GM21529 (cell line): ENCODE data around the gene ATAD3A.
"Not testable (repeated sequence)": the region's sequence is repeated elsewhere in the genome, so short reads cannot be mapped to it uniquely, and the experiment has no call there.

ENCODE experiments used
- ATAC-seq: cut with Tn5 transposase; IDR thresholded peaks from one replicate; pipeline ENCODE4 v1.9.1; 2021; ENCODE audit not compliant: unreplicated experiment

The ATAD3A gene

DNA sequence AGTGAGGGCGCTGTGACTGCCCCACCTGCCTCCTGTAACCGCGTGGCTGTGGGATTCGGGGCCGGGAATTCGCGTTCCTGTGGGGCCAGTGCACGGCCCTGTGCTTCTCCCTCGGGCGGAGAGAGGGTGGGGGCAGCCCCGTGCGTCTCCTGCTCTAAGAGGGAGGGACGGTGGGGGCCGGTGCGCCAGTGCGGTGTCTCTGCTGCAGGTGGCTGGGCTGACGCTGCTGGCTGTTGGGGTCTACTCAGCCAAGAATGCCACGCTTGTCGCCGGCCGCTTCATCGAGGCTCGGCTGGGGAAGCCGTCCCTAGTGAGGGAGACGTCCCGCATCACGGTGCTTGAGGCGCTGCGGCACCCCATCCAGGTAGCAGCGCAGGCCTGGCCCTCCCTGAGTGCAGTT lies 10.6 kb downstream of the ATAD3A start:
- not testable (repeated sequence) for ATAC-seq

GRCh38 chr1:1523226-1523625 lies 11.3 kb downstream of the ATAD3A start:
- ATAC-seq = not testable (repeated sequence)

- ATAC-seq = not testable (repeated sequence)
Observed at GRCh38 chr1:1523651-1524050, 11.7 kb downstream of the ATAD3A start.

- ATAC-seq = not testable (repeated sequence)
Observed at GRCh38 chr1:1524750-1525383, 12.9 kb downstream of the ATAD3A start.

GRCh38 chr1:1526476-1526875 lies 14.5 kb downstream of the ATAD3A start:
- not testable (repeated sequence) for ATAC-seq

- ATAC-seq = no peak
Observed at GRCh38 chr1:1527092-1527816, 15.3 kb downstream of the ATAD3A start.

- no peak for ATAC-seq
Observed at GRCh38 chr1:1528301-1529267, 16.6 kb downstream of the ATAD3A start.

GRCh38 chr1:1529321-1529720 lies 17.4 kb downstream of the ATAD3A start:
- no peak for ATAC-seq

DNA sequence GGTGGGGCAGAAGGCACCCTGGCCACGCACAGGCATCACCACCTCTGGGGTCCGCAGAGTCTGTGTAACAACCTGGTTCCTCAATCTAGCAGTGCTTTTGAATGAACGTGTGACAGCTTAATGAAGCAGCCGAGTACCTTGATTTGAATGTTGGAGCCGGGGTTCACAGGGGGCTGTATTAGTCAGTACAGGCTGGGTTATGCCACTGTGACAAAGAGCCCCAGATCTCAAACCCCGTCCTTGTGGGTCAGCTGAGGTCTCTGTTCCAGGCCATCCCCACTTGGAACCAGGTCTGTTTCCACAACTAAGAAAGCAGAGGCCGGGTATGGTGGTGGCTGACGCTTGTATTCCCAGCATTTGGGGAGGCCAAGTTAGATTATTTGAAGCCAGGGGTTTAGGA lies 18.0 kb downstream of the ATAD3A start:
- ATAC-seq = no peak

- no peak for ATAC-seq
Observed at GRCh38 chr1:1531947-1532346, 20.0 kb downstream of the ATAD3A start.

DNA sequence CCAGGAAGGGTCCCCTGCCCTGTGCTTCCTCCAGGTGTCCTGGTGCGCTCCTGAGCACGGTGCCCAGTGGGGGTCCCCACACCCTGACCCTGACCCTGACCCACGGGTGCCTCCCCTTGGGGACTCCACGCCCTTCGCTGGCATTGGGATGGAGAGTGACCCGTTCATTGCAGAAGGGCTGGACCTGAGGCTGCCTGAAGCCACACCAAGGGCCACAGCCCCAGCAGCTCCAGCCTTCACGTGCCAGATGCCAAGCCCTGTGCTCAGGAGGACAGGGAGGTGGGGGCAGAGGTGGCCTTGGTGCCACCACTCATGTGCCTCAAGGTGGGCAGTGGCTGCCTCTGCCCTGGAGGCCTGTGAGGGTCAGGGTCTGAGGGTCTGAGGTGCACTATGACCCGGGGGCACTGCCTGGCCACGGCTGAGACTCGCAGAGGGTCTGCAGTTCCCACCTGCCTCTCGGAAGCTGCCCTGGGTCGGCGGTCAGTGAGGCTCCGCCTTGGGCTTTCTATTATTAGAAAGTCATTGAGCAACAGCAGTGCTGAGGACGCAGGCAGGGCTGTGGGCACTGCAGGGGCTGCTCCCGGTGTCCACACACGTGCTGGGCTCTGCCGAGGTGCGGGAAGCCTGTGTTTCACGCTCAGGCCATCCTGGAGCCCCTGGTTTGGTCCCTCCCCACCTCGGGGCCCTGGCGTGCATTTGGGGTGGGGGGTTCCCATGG lies 21.4 kb downstream of the ATAD3A start:
- not testable (repeated sequence) for ATAC-seq

DNA sequence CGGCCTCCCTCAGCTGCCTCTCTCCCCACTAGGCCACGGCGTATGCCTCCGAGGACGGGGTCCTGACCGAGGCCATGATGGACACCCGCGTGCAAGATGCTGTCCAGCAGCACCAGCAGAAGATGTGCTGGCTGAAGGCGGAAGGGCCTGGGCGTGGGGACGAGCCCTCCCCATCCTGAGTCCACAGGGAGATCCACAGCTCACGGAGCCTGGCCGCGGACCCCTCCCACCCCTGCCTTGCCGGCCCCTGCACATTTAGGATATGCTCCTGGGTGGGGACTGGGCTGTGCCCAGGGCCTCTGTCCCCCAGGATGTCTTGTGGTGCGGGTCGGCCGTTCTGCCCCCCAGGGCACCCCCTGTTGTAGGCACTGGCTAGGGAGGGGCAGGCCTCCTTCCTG lies 21.9 kb downstream of the ATAD3A start:
- not testable (repeated sequence) for ATAC-seq

DNA sequence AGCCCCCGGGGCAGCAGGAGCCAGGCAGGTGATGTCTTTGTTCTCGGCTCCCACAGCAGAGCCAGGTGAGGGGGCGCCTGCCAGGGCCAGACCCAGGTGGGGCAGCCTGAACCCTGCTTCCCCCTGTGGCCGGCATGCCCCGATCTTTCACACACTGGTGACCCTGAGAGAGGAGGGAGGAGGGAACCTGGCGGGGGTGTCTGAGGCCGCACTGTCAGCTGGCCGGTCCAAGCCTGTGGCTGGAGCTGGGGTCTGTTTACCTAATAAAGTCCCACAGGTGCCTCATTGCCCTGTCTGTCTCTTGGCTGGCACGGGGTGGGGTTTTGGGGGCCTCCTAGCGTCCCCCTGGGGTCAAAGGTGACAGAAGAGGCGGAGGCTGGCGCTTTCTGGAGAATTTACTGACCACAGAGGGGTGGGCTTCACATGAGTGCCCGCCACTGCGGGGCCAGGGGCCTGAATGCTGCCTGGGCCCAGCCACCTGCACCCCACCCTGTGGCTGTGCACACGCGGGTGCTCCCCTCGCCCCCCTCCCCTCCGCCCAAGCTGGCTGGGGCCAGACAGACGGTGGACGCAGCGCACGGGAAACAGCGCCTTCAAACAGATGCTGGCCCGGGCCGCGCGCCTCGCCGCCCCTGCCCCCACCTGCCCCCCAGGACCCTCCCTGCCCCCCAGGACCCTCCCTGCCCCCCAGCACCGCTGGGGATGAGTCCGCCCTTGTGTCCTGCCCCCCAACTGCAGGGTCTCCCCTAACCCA lies 22.6 kb downstream of the ATAD3A start:
- ATAC-seq = no peak

GRCh38 chr1:1535201-1536018 lies 23.4 kb downstream of the ATAD3A start:
- ATAC-seq = no peak

DNA sequence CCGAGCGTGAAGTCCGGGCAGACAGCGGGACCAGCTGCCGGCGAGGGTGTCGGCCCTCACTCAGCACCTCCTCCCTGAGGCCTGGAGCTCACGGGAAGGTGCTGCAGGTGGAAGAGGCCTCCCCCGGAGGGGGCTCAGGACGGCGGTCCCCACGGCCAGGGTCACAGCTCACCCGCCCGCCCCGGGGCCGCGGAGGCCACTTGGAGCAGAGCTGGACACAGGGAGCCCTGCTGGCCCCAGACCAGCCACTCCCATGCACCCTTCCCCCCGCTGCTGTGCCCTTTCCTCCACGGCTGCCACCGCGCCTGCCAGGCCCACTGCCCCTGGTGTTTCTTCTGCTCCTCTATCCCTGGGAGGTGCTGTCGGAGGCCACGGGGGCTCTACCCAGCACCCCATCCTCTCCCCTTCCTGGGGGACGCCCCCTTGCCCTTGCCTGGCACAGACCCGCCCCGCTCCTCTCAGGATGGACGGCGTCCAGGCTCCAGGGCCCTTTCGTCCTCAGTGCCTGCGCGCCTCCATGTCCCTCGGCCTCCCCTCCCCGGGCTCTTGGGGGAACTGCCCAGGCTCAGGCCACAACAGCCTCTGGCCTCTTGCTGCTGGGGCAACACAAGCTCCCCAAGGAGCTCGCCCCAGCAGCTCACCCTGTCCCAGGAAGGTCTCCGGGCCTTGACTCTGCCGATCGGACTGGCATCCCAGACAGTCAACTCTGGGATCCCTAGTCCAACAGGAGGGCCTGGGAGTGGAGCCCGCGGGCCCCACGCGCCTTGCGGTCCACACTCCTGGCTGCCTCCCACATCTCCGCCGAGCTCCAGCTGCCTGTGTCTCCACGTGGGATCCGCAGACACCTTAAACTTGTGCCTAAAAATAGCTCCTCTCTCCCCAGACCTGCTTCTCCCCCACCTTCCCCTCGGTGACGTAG lies 24.3 kb downstream of the ATAD3A start:
- no peak for ATAC-seq

- no peak for ATAC-seq
Observed at GRCh38 chr1:1536938-1537546, 25.1 kb downstream of the ATAD3A start.

DNA sequence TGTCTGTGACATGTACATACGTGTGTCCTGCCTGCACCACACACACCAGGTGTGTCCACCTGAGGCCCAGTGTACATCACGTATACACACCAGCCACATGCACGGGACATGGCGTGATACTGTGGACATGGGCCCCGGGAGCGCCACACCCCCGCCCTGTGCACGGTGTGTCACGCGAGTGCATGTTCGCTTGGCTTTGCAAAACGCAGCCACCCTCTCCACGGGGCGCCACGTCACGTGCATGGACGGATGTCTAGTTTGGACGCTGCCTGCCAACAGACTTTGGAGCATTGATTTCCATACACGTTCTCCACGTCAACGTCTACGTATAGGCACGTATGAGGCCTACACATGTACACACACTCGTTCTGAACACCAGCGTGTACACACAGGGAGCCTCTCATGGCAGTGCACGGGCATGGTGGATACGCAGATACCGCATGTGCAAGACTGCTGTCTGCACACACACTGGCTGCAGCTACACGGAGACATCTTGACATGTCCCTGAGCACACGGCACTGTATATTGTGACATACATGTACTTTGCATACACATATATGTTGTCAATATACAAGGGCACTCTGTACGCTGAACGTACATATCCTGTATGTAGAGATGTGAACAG lies 25.8 kb downstream of the ATAD3A start:
- no peak for ATAC-seq
